Left ventricle myocardium inferior (tissue), 1 donor: ENCODE data around the gene GLI2. TPM values are rescaled to one million over a fixed set of nuclear protein-coding genes. Genes with fewer than 3 reads are reported as not detected.
A peak's percentile ranks its signal among the peaks of the same experiment; 100 is the strongest.

Source experiments
- DNase-seq: peaks from one replicate; pipeline ENCODE4 v3.0.0-alpha.2; 2020
- H3K27ac ChIP-seq: fragments of 200-600 bp; replicated peaks from 2 replicates; pipeline ENCODE4 v1.8.0; 2021
- H3K27me3 ChIP-seq: fragments of 200-600 bp; 2 replicates; pipeline ENCODE4 v1.8.0; 2021; ENCODE audit warnings: low read depth
- H3K36me3 ChIP-seq: fragments of 200-600 bp; 2 replicates; pipeline ENCODE4 v1.8.0; 2021
- H3K4me1 ChIP-seq: fragments of 200-600 bp; 2 replicates; pipeline ENCODE4 v1.8.0; 2021
- H3K4me3 ChIP-seq: fragments of 200-600 bp; 2 replicates; pipeline ENCODE4 v1.8.0; 2021; ENCODE audit warnings: mild to moderate bottlenecking, moderate library complexity
- H3K9me3 ChIP-seq: fragments of 200-600 bp; replicated peaks from 2 replicates; pipeline ENCODE4 v1.8.0; 2021
- CTCF ChIP-seq: fragments of 200-600 bp; IDR thresholded peaks from 2 replicates; pipeline ENCODE4 v1.8.0; 2021; ENCODE audit warnings: antibody characterized with exemption, mild to moderate bottlenecking, borderline replicate concordance
- intact Hi-C: fragments of 100-400 bp; cut with micrococcal nuclease; formaldehyde crosslinking; loops from one replicate; pipeline ENCODE4 v1.11.0; 2022
- total RNA-seq: library from RNA; stranded (reverse); fragmentation: NEBNext Ultra II Directional; extraction: Animal tissue kit (Norgen Biotek cat#: 25700); gene quantifications from one replicate; pipeline ENCODE4 v1.2.1, GENCODE V29; 2021
- donor health status: DM: no; HTN: yes; CAD: no; lungs with severe emphysema.

GLI2 gene
- total RNA-seq, 1 donor from 2014 or later = 2.4 TPM

DNA sequence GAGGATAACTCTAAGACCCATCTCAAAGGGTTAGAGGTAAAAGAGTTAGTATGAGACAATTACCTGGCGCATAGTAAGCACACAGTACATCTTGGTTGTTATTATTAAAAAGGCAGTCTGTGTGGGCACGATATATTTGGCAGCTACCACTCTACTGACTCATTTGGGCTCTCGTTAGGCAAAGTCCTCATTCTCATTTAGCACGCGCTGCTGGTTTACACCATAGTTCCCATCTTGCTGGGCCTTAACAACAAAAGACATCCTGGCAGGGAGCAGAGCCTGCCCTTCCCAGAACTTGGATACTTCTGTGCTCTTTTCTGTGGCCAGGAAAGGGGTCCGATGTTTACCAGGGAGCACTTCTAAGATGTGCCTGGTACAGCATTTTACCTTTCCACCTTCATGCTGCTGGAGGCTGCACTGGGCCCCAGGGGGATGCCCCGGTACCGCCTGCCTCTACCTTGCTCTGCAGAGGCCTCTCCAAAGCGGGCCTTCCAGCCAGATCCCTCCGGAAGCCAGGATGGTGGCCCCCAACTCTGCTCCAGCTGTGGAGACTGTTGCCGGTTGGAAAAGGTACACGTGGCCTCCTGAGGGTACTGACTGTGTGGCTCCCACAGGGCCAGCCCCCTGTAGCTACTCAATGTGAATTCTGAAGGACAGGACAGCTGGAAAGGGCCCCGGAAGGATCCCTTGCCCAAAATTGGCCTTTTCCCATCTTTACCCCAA, 15.0 kb downstream of the GLI2 start:
- no peaks in the 10 kb centered on the region for H3K9me3 ChIP-seq
- H3K27me3 ChIP-seq = peaks cover 18% of the 10 kb centered on the region
- no peak overlapping the region for H3K27ac ChIP-seq
- H3K4me1 ChIP-seq = no peaks in the 10 kb centered on the region
- DNase-seq = no peak
- no peak overlapping the region for H3K4me3 ChIP-seq
- no peak for TF ChIP-seq CTCF
- intact Hi-C loops = no loop called here
- H3K36me3 ChIP-seq = no peaks in the 10 kb centered on the region

DNA sequence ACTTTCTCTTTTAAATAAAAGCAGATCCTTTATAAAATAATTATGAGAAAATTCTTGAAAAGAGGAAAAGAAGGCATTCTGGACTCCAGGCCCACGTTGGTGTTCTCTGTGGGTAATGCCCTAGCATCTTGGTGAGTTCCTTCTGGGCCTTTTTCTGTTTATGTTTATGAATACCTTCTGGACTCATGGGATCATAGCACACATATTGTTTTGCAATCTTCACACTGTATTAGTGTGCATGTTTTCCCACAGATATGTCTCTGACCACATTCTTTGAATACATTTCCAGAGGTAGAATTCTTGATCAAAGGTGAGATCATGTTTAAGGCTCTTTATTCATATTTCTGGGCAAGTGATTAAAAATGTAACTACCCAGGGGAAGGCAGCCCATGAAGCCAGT, 15.9 kb downstream of the GLI2 start:
- Histone ChIP-seq H3K27me3 (peaks cover 9% of the 10 kb centered on the region), H3K27ac (no peak overlapping the region), H3K36me3 (no peaks in the 10 kb centered on the region), H3K4me3 (no peak overlapping the region), H3K9me3 (no peaks in the 10 kb centered on the region), H3K4me1 (no peaks in the 10 kb centered on the region)
- TF ChIP-seq CTCF = no peak
- no peak for DNase-seq
- intact Hi-C loops = no loop called here

- Histone ChIP-seq H3K4me1 (peaks cover 14% of the 10 kb centered on the region), H3K36me3 (no peaks in the 10 kb centered on the region), H3K4me3 (no peak overlapping the region), H3K27ac (no peak overlapping the region), H3K27me3 (peaks cover 22% of the 10 kb centered on the region), H3K9me3 (no peaks in the 10 kb centered on the region)
- intact Hi-C loops = no loop called here
- DNase-seq = no peak
- no peak for TF ChIP-seq CTCF
These were observed 18.6 kb downstream of the GLI2 start for GRCh38 chr2:120754067-120754960.

- peaks cover 30% of the 10 kb centered on the region for H3K4me1 ChIP-seq
- intact Hi-C loops = no loop called here
- no peak for TF ChIP-seq CTCF
- H3K27me3 ChIP-seq = peaks cover 22% of the 10 kb centered on the region
- DNase-seq = peak; percentile 73
- H3K27ac ChIP-seq = peak overlapping the region; percentile 81
- no peaks in the 10 kb centered on the region for H3K36me3 ChIP-seq
- H3K9me3 ChIP-seq = no peaks in the 10 kb centered on the region
- no peak overlapping the region for H3K4me3 ChIP-seq
These were observed 22.8 kb downstream of the GLI2 start for GRCh38 chr2:120758181-120759144.
